HEK293T (cell line): ENCODE results near the gene COL23A1.

Experiments
- ARNT ChIP-seq: fragments of 450-650 bp; IDR thresholded peaks from 2 replicates; pipeline ENCODE4 v1.6.1; 2017; ENCODE audit warnings: mild to moderate bottlenecking
- BHLHE40 ChIP-seq: fragments of 450-650 bp; IDR thresholded peaks from 2 replicates; pipeline ENCODE4 v1.6.1; 2016; ENCODE audit warnings: mild to moderate bottlenecking, moderate library complexity, borderline replicate concordance
- CTBP1 ChIP-seq: fragments of 450-650 bp; IDR thresholded peaks from 2 replicates; pipeline ENCODE4 v1.6.1; 2016; ENCODE audit warnings: borderline replicate concordance
- ELF4 ChIP-seq: fragments of 450-650 bp; IDR thresholded peaks from 2 replicates; pipeline ENCODE4 v1.6.1; 2017; ENCODE audit warnings: antibody characterized with exemption
- FOXK2 ChIP-seq: fragments of 450-650 bp; IDR thresholded peaks from 2 replicates; pipeline ENCODE4 v1.6.1; 2016; ENCODE audit warnings: mild to moderate bottlenecking
- FOXM1 ChIP-seq: fragments of 450-650 bp; IDR thresholded peaks from 2 replicates; pipeline ENCODE4 v1.6.1; 2017; ENCODE audit warnings: mild to moderate bottlenecking, borderline replicate concordance
- HDGF ChIP-seq: fragments of 450-650 bp; IDR thresholded peaks from 2 replicates; pipeline ENCODE4 v1.6.1; 2017; ENCODE audit warnings: antibody characterized with exemption, borderline replicate concordance
- SP1 ChIP-seq: fragments of 450-650 bp; IDR thresholded peaks from 2 replicates; pipeline ENCODE4 v1.6.1; 2017
- SUZ12 ChIP-seq: fragments of 450-650 bp; IDR thresholded peaks from 2 replicates; pipeline ENCODE4 v1.6.1; 2016; ENCODE audit warnings: mild to moderate bottlenecking
- ZNF384 ChIP-seq: fragments of 450-650 bp; IDR thresholded peaks from 2 replicates; pipeline ENCODE4 v1.6.1; 2016

DNA sequence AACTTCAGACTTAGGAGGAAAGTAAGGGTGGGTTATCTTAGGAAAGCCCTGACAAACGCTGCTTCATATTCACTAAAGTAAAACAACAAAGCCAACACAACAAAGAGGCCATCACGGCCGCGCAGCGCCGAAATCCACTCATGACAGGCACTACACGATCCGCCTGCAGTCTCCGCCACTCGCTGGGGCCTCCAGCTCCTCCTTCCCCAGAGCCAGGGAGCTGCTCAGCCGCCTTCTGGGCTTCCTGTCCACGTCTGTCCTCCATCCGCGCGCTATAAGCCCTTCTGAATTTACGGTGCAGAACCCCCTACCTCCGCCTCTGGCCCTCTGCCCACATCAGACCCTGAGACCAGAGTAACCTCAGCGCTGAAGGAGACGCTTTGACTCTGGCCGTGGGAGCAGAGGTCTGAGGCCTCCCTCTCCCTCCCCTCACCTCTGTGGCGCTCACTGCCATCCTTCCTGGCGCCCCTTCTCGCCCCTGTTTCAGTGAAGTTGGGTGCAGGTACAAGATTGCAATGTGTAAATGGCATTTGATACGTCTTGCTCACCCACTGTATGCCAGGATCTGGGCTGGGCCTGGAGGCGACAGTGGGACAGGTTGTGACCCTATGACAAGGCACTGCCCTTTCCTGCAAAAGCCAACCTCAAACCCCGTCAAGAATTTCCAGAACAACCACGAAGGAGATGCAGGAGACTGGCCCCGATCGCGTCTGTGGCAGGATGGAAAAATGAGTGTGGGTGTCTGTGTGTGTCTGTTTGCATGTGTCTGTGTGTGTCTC is 282.7 kb downstream of the COL23A1 start:
- TF ChIP-seq HDGF = no peak
- TF ChIP-seq SP1 = no peak
- no peak for TF ChIP-seq ZNF384
- no peak for TF ChIP-seq FOXM1
- TF ChIP-seq ARNT = no peak
- TF ChIP-seq CTBP1 = no peak
- no peak for TF ChIP-seq ELF4
- TF ChIP-seq BHLHE40 = no peak
- TF ChIP-seq SUZ12 = no peak
- TF ChIP-seq FOXK2 = no peak
